ENCODE results near the gene EDNRB. TPM values are rescaled to one million over a fixed set of nuclear protein-coding genes. Genes with fewer than 3 reads are reported as not detected.

EDNRB gene
- total RNA-seq, 2 donors from 2014 or later: 4.4 to 5.9 TPM

GRCh38 chr13:77876176-77876575 is 42.5 kb downstream of the EDNRB start:
- H3K9me3 Mint-ChIP-seq: no peaks in the 10 kb centered on the region
- no peaks in the 10 kb centered on the region for H3K36me3 Mint-ChIP-seq (ENCODE audit: low read depth)
- no peak overlapping the region for H3K27ac Mint-ChIP-seq

GRCh38 chr13:77874406-77874805 is 44.2 kb downstream of the EDNRB start:
- no peaks in the 10 kb centered on the region for H3K9me3 ChIP-seq (ENCODE audit: control insufficient read depth, low read length)
- no peak for DNase-seq
- no peaks in the 10 kb centered on the region for H3K9me3 Mint-ChIP-seq
- H3K4me1 ChIP-seq (ENCODE audit: control insufficient read depth, insufficient read depth, low read length): no peaks in the 10 kb centered on the region
- no peak overlapping the region for H3K9ac ChIP-seq (ENCODE audit: extremely low read depth, low read length, poor library complexity, severe bottlenecking)
- H3K4me3 ChIP-seq (ENCODE audit: low read length): no peak overlapping the region
- no peak for TF ChIP-seq CTCF (conservative IDR thresholded peaks at IDR 0.05)
- H3K4me3 Mint-ChIP-seq: no peak overlapping the region
- H3K27me3 ChIP-seq (ENCODE audit: control insufficient read depth, insufficient read depth, low read length, poor library complexity, severe bottlenecking): peaks cover 22% of the 10 kb centered on the region
- peaks cover 18% of the 10 kb centered on the region for H3K4me1 Mint-ChIP-seq
- no peak overlapping the region for H3K27ac Mint-ChIP-seq
- no peak overlapping the region for H3K27ac ChIP-seq (ENCODE audit: low read depth, low read length)
- H3K36me3 ChIP-seq (ENCODE audit: control insufficient read depth, insufficient read depth, low read length): no peaks in the 10 kb centered on the region
- WGBS, 2 experiments (ENCODE audit: insufficient coverage in 1 of 2, insufficient read length in 1 of 2): 95% methylated on average over 4 of the region's 4 CpGs; no CpG with 5 or more reads in 1 of the 2 experiments
- no peaks in the 10 kb centered on the region for H3K36me3 Mint-ChIP-seq (ENCODE audit: low read depth)
- peaks cover 25% of the 10 kb centered on the region for H3K27me3 Mint-ChIP-seq (ENCODE audit: insufficient read depth)

More at GRCh38 chr13:77876176-77876575, 42.5 kb downstream of the EDNRB start:
- Mint-ChIP-seq H3K27me3 (ENCODE audit: insufficient read depth) (peaks cover 13% of the 10 kb centered on the region), H3K4me3 (no peak overlapping the region), H3K4me1 (peaks cover 18% of the 10 kb centered on the region)
- no peak overlapping the region for H3K27ac ChIP-seq (ENCODE audit: low read depth, low read length)
- H3K36me3 ChIP-seq (ENCODE audit: control insufficient read depth, insufficient read depth, low read length): no peaks in the 10 kb centered on the region
- H3K4me1 ChIP-seq (ENCODE audit: control insufficient read depth, insufficient read depth, low read length): no peaks in the 10 kb centered on the region
- H3K9ac ChIP-seq (ENCODE audit: extremely low read depth, low read length, poor library complexity, severe bottlenecking): no peak overlapping the region
- H3K9me3 ChIP-seq (ENCODE audit: control insufficient read depth, low read length): no peaks in the 10 kb centered on the region
- no peak for TF ChIP-seq CTCF (conservative IDR thresholded peaks at IDR 0.05)
- H3K4me3 ChIP-seq (ENCODE audit: low read length): no peak overlapping the region
- H3K27me3 ChIP-seq (ENCODE audit: control insufficient read depth, insufficient read depth, low read length, poor library complexity, severe bottlenecking): peaks cover 12% of the 10 kb centered on the region
- no peak for DNase-seq
- WGBS, 2 experiments (ENCODE audit: insufficient coverage in 1 of 2, insufficient read length in 1 of 2): 74% methylated on average over 2 of the region's 2 CpGs; no CpG with 5 or more reads in 1 of the 2 experiments

- Mint-ChIP-seq H3K4me3 (no peak overlapping the region), H3K36me3 (ENCODE audit: low read depth) (peaks cover 3% of the 10 kb centered on the region), H3K27ac (no peak overlapping the region), H3K4me1 (peaks cover 20% of the 10 kb centered on the region), H3K9me3 (peaks cover 9% of the 10 kb centered on the region), H3K27me3 (ENCODE audit: insufficient read depth) (peaks cover 29% of the 10 kb centered on the region)
- Histone ChIP-seq H3K27ac (ENCODE audit: low read depth, low read length) (no peak overlapping the region), H3K4me3 (ENCODE audit: low read length) (no peak overlapping the region), H3K27me3 (ENCODE audit: control insufficient read depth, insufficient read depth, low read length, poor library complexity, severe bottlenecking) (peaks cover 22% of the 10 kb centered on the region), H3K9ac (ENCODE audit: extremely low read depth, low read length, poor library complexity, severe bottlenecking) (no peak overlapping the region), H3K4me1 (ENCODE audit: control insufficient read depth, insufficient read depth, low read length) (no peaks in the 10 kb centered on the region), H3K9me3 (ENCODE audit: control insufficient read depth, low read length) (peaks cover 7% of the 10 kb centered on the region), H3K36me3 (ENCODE audit: control insufficient read depth, insufficient read depth, low read length) (no peaks in the 10 kb centered on the region)
- TF ChIP-seq CTCF (conservative IDR thresholded peaks at IDR 0.05): no peak
- no peak for DNase-seq
- WGBS, 2 experiments (ENCODE audit: insufficient coverage in 1 of 2, insufficient read length in 1 of 2): 89 to 92% methylated on average over 3 to 5 of the region's 5 CpGs
These were observed 45.6 kb downstream of the EDNRB start for GRCh38 chr13:77872995-77873394.
